ENCODE data around the gene BTK. TPM values are rescaled to one million over a fixed set of nuclear protein-coding genes. Genes with fewer than 3 reads are reported as not detected.

The BTK gene
- total RNA-seq, 1 experiment from 2014 or later, result 0.35 TPM

DNA sequence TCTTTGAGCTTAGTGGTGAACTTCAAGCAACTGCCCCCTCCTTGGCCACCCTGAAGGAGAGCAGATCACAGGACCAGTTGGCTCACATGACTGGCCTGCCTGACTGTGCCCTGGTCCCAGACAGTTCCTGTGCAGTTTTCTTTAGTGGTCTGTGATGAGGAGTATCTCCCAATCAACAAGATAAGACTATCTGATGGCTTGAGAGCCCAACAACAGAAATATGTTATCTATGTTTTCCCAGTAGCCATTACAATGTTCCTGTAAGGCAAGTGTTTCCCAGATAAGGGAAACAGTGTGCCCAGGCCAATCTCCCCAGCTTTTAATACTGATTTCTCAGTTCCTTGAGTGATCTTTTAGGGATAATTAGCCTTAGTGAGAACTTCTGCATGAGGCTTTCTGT, 23.2 kb downstream of the BTK start:
- H2AFZ ChIP-seq (ENCODE audit: low read length), result no peak overlapping the region
- H2BK120ac ChIP-seq (ENCODE audit: low read depth, low read length, poor library complexity, severe bottlenecking), result no peak overlapping the region
- H2BK15ac ChIP-seq (ENCODE audit: low read depth, low read length), result no peak overlapping the region
- no peaks in the 10 kb centered on the region for H3K23me2 ChIP-seq (ENCODE audit: insufficient read length, low read depth, low read length, poor library complexity, severe bottlenecking)
- no peak overlapping the region for H2BK12ac ChIP-seq (ENCODE audit: insufficient read length, low read depth, low read length)
- H3K4me1 ChIP-seq (ENCODE audit: insufficient read depth, low read length), result no peaks in the 10 kb centered on the region
- no peak overlapping the region for H4K5ac ChIP-seq (ENCODE audit: insufficient read length, low read depth, low read length)
- no peak overlapping the region for H3K18ac ChIP-seq (ENCODE audit: insufficient read length, low read depth, low read length)
- H3K79me1 ChIP-seq (ENCODE audit: insufficient read depth, low read depth, low read length, poor library complexity, severe bottlenecking), result no peaks in the 10 kb centered on the region
- H3K23ac ChIP-seq (ENCODE audit: insufficient read length, low read depth, low read length), result no peak overlapping the region
- TF ChIP-seq, protein P1, sequence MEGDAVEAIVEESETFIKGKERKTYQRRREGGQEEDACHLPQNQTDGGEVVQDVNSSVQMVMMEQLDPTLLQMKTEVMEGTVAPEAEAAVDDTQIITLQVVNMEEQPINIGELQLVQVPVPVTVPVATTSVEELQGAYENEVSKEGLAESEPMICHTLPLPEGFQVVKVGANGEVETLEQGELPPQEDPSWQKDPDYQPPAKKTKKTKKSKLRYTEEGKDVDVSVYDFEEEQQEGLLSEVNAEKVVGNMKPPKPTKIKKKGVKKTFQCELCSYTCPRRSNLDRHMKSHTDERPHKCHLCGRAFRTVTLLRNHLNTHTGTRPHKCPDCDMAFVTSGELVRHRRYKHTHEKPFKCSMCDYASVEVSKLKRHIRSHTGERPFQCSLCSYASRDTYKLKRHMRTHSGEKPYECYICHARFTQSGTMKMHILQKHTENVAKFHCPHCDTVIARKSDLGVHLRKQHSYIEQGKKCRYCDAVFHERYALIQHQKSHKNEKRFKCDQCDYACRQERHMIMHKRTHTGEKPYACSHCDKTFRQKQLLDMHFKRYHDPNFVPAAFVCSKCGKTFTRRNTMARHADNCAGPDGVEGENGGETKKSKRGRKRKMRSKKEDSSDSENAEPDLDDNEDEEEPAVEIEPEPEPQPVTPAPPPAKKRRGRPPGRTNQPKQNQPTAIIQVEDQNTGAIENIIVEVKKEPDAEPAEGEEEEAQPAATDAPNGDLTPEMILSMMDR (conservative IDR thresholded peaks at IDR 0.05), result no peak
- Mint-ChIP-seq H3K9me3 (peaks cover 64 to 75% of the 10 kb centered on the region in 2 experiments), H3K36me3 (ENCODE audit: insufficient read depth in 1 of 3, low read depth in 3 of 3) (peaks cover 0 to 4% (median 0%) of the 10 kb centered on the region in 3 experiments; a peak in 2 of 7 replicates), H3K4me1 (no peaks in the 10 kb centered on the region), H3K27me3 (ENCODE audit: low read depth) (peaks cover 5% of the 10 kb centered on the region; the same call in 1 of the 2 replicates), H3K27ac (no peak overlapping the region), H3K4me3 (no peak overlapping the region)
- no peaks in the 10 kb centered on the region for H3K79me2 ChIP-seq (ENCODE audit: insufficient read depth, low read length)
- H4K8ac ChIP-seq (replicated peaks; ENCODE audit: insufficient read length, low read depth, low read length), result no peak overlapping the region
- H2AK5ac ChIP-seq (ENCODE audit: insufficient read length, low read length), result no peak overlapping the region
- H3K56ac ChIP-seq (ENCODE audit: insufficient read length, low read depth, low read length), result no peak overlapping the region
- no peak overlapping the region for H4K91ac ChIP-seq (ENCODE audit: insufficient read length, low read depth, low read length)
- no peaks in the 10 kb centered on the region for H3K27me3 ChIP-seq (ENCODE audit: insufficient read depth, low read length)
- no peak overlapping the region for H3K4ac ChIP-seq (ENCODE audit: low read depth, low read length)
- peaks cover 54% of the 10 kb centered on the region for H3K9me3 ChIP-seq (ENCODE audit: control insufficient read depth, low read depth, low read length)
- DNase-seq, result no peak
- no peak overlapping the region for H3K9ac ChIP-seq (ENCODE audit: extremely low read depth, insufficient read length, low read length)
- H2BK5ac ChIP-seq (ENCODE audit: insufficient read length, low read length), result no peak overlapping the region
- no peak overlapping the region for H3T11ph ChIP-seq (ENCODE audit: low read length)
- no peak overlapping the region for H2BK20ac ChIP-seq (ENCODE audit: low read depth, low read length, poor library complexity, severe bottlenecking)
- no peak overlapping the region for H3K27ac ChIP-seq (ENCODE audit: insufficient read length, low read depth, low read length)
- no peak overlapping the region for H3K14ac ChIP-seq (ENCODE audit: insufficient read depth, low read length)
- H3K4me2 ChIP-seq (ENCODE audit: insufficient read depth, insufficient read length, low read length), result no peak overlapping the region
- no peaks in the 10 kb centered on the region for H4K20me1 ChIP-seq (ENCODE audit: control insufficient read depth, insufficient read depth, insufficient read length)

Data from H9 (cell line).